HCT116 (cell line): ENCODE data around the gene CIAO2B. TPM values are rescaled to one million over a fixed set of nuclear protein-coding genes. Genes with fewer than 3 reads are reported as not detected.

Experiments used
- ATAC-seq: fragments of 200-7000 bp; cut with Tn5 transposase; 2 replicates; pipeline ENCODE4 v1.9.1; 2020; ENCODE audit warnings: mild to moderate bottlenecking, moderate library complexity
- BruUV-seq: library from RNA; stranded (reverse); fragments of 400-500 nt; replicated peaks from 2 replicates; lab custom pipeline; 2021; lab: Mats Ljungman, UMichigan
- CTCF ChIA-PET: fragments of 300-600 bp; sonication (Branson Sonifier 250); formaldehyde crosslinking; loops from one replicate; lab custom pipeline; 2021; ENCODE audit warnings: antibody characterized with exemption; lab: Charles Lee
- POLR2A ChIA-PET: fragments of 300-600, 350-600 bp; sonication (Branson Sonifier 250); formaldehyde crosslinking; loops from one replicate; lab custom pipeline; 2021; ENCODE audit warnings: antibody characterized with exemption; lab: Charles Lee
- RAD21 ChIA-PET, 2 experiments: fragments of 300-600 bp; sonication (Branson Sonifier 250); formaldehyde crosslinking; loops; one replicate each; lab custom pipeline; 2023; ENCODE audit warnings: low total read pairs in 2 of 2; ENCODE audit not compliant: uncharacterized antibody in 2 of 2, unreplicated experiment in 2 of 2, low non-redundant PET in 1 of 2; lab: Charles Lee
- DNase-seq: peaks from one replicate; pipeline ENCODE4 v3.0.0-alpha.2; 2010; ENCODE audit warnings: low read depth, low spot score
- H2AFZ ChIP-seq: fragments of 200-600 bp; shearing (Covaris generic), sonication (generic); 2 replicates; pipeline ENCODE4 v1.6.1; 2017; ENCODE audit warnings: low read depth, mixed run types, mixed read lengths, antibody characterized with exemption, low read length; ENCODE audit not compliant: poor library complexity, severe bottlenecking
- H3K27ac ChIP-seq: 2 replicates; pipeline ENCODE4 v1.5.1; 2012; ENCODE audit warnings: low read depth, low read length
- H3K27me3 ChIP-seq: fragments of 200-600 bp; sonication (generic); 2 replicates; pipeline ENCODE4 v1.6.1; 2016; ENCODE audit warnings: mixed run types, low read length, mixed read lengths; ENCODE audit not compliant: insufficient read depth
- H3K36me3 ChIP-seq, 2 experiments: fragments of 200-500 bp in 1 of 2; fragments of 200-600 bp in 1 of 2; sonication (Bioruptor generic) in 1 of 2; sonication (generic) in 1 of 2; 2 replicates each; pipeline versions ENCODE4 v1.5.1 to v1.6.1; 2014 to 2016; ENCODE audit warnings: low read length in 2 of 2, inconsistent platforms in 1 of 2, mixed read lengths in 1 of 2, mixed run types in 1 of 2; ENCODE audit not compliant: insufficient read depth in 2 of 2, control insufficient read depth in 1 of 2
- H3K4me1 ChIP-seq, 2 experiments: fragments of 200-600 bp in 1 of 2; sonication (generic) in 1 of 2; 2 replicates each; pipeline versions ENCODE4 v1.5.1 to v1.6.1; 2012 to 2017; ENCODE audit warnings: low read length in 2 of 2, inconsistent platforms in 1 of 2, mild to moderate bottlenecking in 1 of 2, mixed read lengths in 1 of 2, mixed run types in 1 of 2, moderate library complexity in 1 of 2; ENCODE audit not compliant: insufficient read depth in 2 of 2, control insufficient read depth in 1 of 2
- H3K4me2 ChIP-seq: fragments of 200-600 bp; sonication (generic); 2 replicates; pipeline ENCODE4 v1.6.1; 2017; ENCODE audit warnings: mixed run types, low read length, mixed read lengths
- H3K4me3 ChIP-seq, 2 experiments: fragments of 200-600 bp in 1 of 2; sonication (generic) in 1 of 2; replicated peaks in 1 of 2; 2 replicates each; pipeline ENCODE4 v1.5.1; 2011 to 2016; ENCODE audit warnings: low read length in 2 of 2, control low read depth in 1 of 2, low read depth in 1 of 2, mild to moderate bottlenecking in 1 of 2, mixed read lengths in 1 of 2, mixed run types in 1 of 2
- H3K79me2 ChIP-seq: fragments of 200-600 bp; sonication (generic); 2 replicates; pipeline ENCODE4 v1.6.1; 2017; ENCODE audit warnings: mild to moderate bottlenecking, mixed run types, low read length, moderate library complexity, mixed read lengths; ENCODE audit not compliant: insufficient read depth
- H3K9ac ChIP-seq: fragments of 200-600 bp; sonication (generic); 2 replicates; pipeline ENCODE4 v1.6.1; 2016; ENCODE audit warnings: low read length, mixed read lengths
- H3K9me2 ChIP-seq: fragments of 200-600 bp; sonication (generic), shearing (Covaris generic); 2 replicates; pipeline ENCODE4 v1.6.1; 2017; ENCODE audit warnings: mixed run types, mild to moderate bottlenecking, moderate library complexity; ENCODE audit not compliant: insufficient read depth
- H3K9me3 ChIP-seq, 2 experiments: fragments of 200-500 bp in 1 of 2; fragments of 200-600 bp in 1 of 2; sonication (Bioruptor generic) in 1 of 2; sonication (generic) in 1 of 2; 2 replicates each; pipeline ENCODE4 v1.6.1; 2014 to 2017; ENCODE audit warnings: low read length in 2 of 2, mixed read lengths in 2 of 2, inconsistent platforms in 1 of 2, low read depth in 1 of 2, mild to moderate bottlenecking in 1 of 2, mixed run types in 1 of 2, moderate library complexity in 1 of 2; ENCODE audit not compliant: control insufficient read depth in 1 of 2, insufficient read depth in 1 of 2
- H4K20me1 ChIP-seq: fragments of 200-600 bp; sonication (generic), shearing (Covaris generic); 2 replicates; pipeline ENCODE4 v1.6.1; 2017; ENCODE audit warnings: mixed run types, mild to moderate bottlenecking, moderate library complexity; ENCODE audit not compliant: insufficient read depth
- ATF3 ChIP-seq: IDR thresholded peaks from 2 replicates; pipeline ENCODE4 v1.6.1; 2012
- CTCF ChIP-seq, 3 experiments: fragments of 200-600 bp in 1 of 3; sonication (generic) in 1 of 3; IDR thresholded peaks in 2 of 3; conservative IDR thresholded peaks in 1 of 3; 2 replicates each; pipeline ENCODE4 v1.5.1; 2012 to 2017; ENCODE audit warnings: low read depth in 2 of 3, low read length in 2 of 3, antibody characterized with exemption in 1 of 3, borderline replicate concordance in 1 of 3, control low read depth in 1 of 3, mild to moderate bottlenecking in 1 of 3, mixed read lengths in 1 of 3, mixed run types in 1 of 3, moderate library complexity in 1 of 3; ENCODE audit not compliant: insufficient read depth in 1 of 3
- EGR1 ChIP-seq: IDR thresholded peaks from 2 replicates; pipeline ENCODE4 v1.6.1; 2012; ENCODE audit warnings: low read depth
- EZH2 ChIP-seq: fragments of 200-600 bp; sonication (generic); IDR thresholded peaks from 2 replicates; pipeline ENCODE4 v1.6.1; 2017; ENCODE audit warnings: antibody characterized with exemption, mixed run types
- FOSL1 ChIP-seq: IDR thresholded peaks from 2 replicates; pipeline ENCODE4 v1.6.1; 2012; ENCODE audit warnings: low read depth
- JUND ChIP-seq: IDR thresholded peaks from 2 replicates; pipeline ENCODE4 v1.6.1; 2012
- MAX ChIP-seq: IDR thresholded peaks from 2 replicates; pipeline ENCODE4 v1.6.1; 2012
- POLR2A ChIP-seq: IDR thresholded peaks from 2 replicates; pipeline ENCODE4 v1.7.0; 2011; ENCODE audit warnings: borderline replicate concordance; ENCODE audit not compliant: insufficient read depth, insufficient read length; ENCODE audit errors: extremely low read depth
- POLR2AphosphoS5 ChIP-seq: IDR thresholded peaks from 2 replicates; pipeline ENCODE4 v1.6.1; 2011; ENCODE audit warnings: mild to moderate bottlenecking, low read depth, low read length, moderate library complexity
- RAD21 ChIP-seq: IDR thresholded peaks from 2 replicates; pipeline ENCODE4 v1.6.1; 2012; ENCODE audit warnings: low read depth, mild to moderate bottlenecking
- REST ChIP-seq: IDR thresholded peaks from 2 replicates; pipeline ENCODE4 v1.6.1; 2012; ENCODE audit warnings: low read depth
- SIN3A ChIP-seq: IDR thresholded peaks from 2 replicates; pipeline ENCODE4 v1.6.1; 2012; ENCODE audit warnings: low read depth
- SP1 ChIP-seq: IDR thresholded peaks from 2 replicates; pipeline ENCODE4 v1.6.1; 2012; ENCODE audit warnings: low read depth
- SRF ChIP-seq: IDR thresholded peaks from 2 replicates; pipeline ENCODE4 v1.6.1; 2012; ENCODE audit warnings: low read depth
- TCF7L2 ChIP-seq: IDR thresholded peaks from 2 replicates; pipeline ENCODE4 v1.7.0; 2011; ENCODE audit warnings: borderline replicate concordance, inconsistent platforms; ENCODE audit not compliant: insufficient read depth, insufficient read length; ENCODE audit errors: extremely low read depth
- YY1 ChIP-seq: IDR thresholded peaks from 2 replicates; pipeline ENCODE4 v1.6.1; 2011; ENCODE audit warnings: low read length, low read depth, moderate library complexity, mild to moderate bottlenecking; ENCODE audit not compliant: insufficient replicate concordance; ENCODE audit errors: extremely low read depth
- ZFX ChIP-seq: fragments of 450-650 bp; IDR thresholded peaks from 2 replicates; pipeline ENCODE4 v1.6.1; 2017
- ZNF274 ChIP-seq: fragments of 200-500 bp; sonication (Bioruptor generic); IDR thresholded peaks from 2 replicates; pipeline ENCODE4 v1.6.1; 2014; ENCODE audit warnings: mild to moderate bottlenecking, low read depth, low read length, inconsistent platforms
- intact Hi-C: fragments of 100-400 bp; cut with micrococcal nuclease; formaldehyde crosslinking; loops from 2 replicates; pipeline ENCODE4 v1.10.0; 2022
- total RNA-seq: library from RNA; stranded (reverse); gene quantifications from one replicate; pipeline ENCODE4 v1.2.1, GENCODE V29; 2021; ENCODE audit not compliant: unreplicated experiment

Gene CIAO2B
- total RNA-seq, 1 experiment from 2014 or later, result 113 TPM

GRCh38 chr16:66960270-66960669, 26.1 kb upstream of the CIAO2B start (continued):
- TF ChIP-seq RAD21 (no peak), EZH2 (no peak), TCF7L2 (no peak), MAX (no peak)

GRCh38 chr16:66959704-66960161, 25.5 kb upstream of the CIAO2B start:
- DNase-seq, result no peak
- Histone ChIP-seq H3K9ac (no peak overlapping the region), H3K4me2 (no peak overlapping the region), H2AFZ (no peak overlapping the region), H4K20me1 (no peaks in the 10 kb centered on the region), H3K27ac (no peak overlapping the region), H3K27me3 (no peaks in the 10 kb centered on the region), H3K9me2 (no peaks in the 10 kb centered on the region), H3K4me3 (no peak overlapping the region), H3K36me3 (no peaks in the 10 kb centered on the region), H3K4me1 (peaks cover 6 to 17% of the 10 kb centered on the region in 2 experiments), H3K9me3 (no peaks in the 10 kb centered on the region), H3K79me2 (no peaks in the 10 kb centered on the region)
- POLR2A ChIA-PET, result no interaction called here
- ATAC-seq, result no peak
- CTCF ChIA-PET, result interaction anchor here (1.2 to 2.6 kb wide), 5 partner anchors 11 to 555 kb away, joined by 3 to 13 read pairs (median 8); partner anchors contain the start of genes FBXL8 and TRADD
- no TSS peak for BruUV-seq
- no peak for TF ChIP-seq POLR2AphosphoS5
- TF ChIP-seq SP1, result no peak
- no peak for TF ChIP-seq POLR2A
- TF ChIP-seq EZH2, result no peak
- TF ChIP-seq ZFX, result no peak
- no peak for TF ChIP-seq ZNF274
- TF ChIP-seq SIN3A, result no peak
- no peak for TF ChIP-seq MAX
- TF ChIP-seq FOSL1, result no peak
- no peak for TF ChIP-seq EGR1
- TF ChIP-seq YY1, result no peak
- no peak for TF ChIP-seq REST
- no peak for TF ChIP-seq SRF
- no peak for TF ChIP-seq RAD21
- no peak for TF ChIP-seq JUND
- TF ChIP-seq ATF3, result no peak
- TF ChIP-seq CTCF (IDR thresholded peaks at IDR 0.05 in 2 of 3, conservative IDR thresholded peaks at IDR 0.05 in 1 of 3; ENCODE audit: borderline replicate concordance in 1 of 3, insufficient read depth in 1 of 3, low read depth in 2 of 3, low read length in 2 of 3), result no peak
- TF ChIP-seq TCF7L2, result no peak
- RAD21 ChIA-PET, result no interaction called here
- intact Hi-C loops, result loop anchor here (10.0 kb wide), 1 partner anchor 705 kb away; the partner anchor contains the start of genes ACD, C16orf86, ENKD1 and PARD6A
